Esophagus squamous epithelium (tissue), 5 donors: ENCODE data around the gene RUFY4. TPM values are rescaled to one million over a fixed set of nuclear protein-coding genes. Genes with fewer than 3 reads are reported as not detected.

Source experiments
- DNase-seq: peaks from one replicate; lab custom pipeline; 2025; lab: John Stamatoyannopoulos, UW
- H3K27ac ChIP-seq, 4 donors: fragments of 200-600 bp; sonication (generic); one replicate each; pipeline ENCODE4 v1.5.1; 2016 to 2019; ENCODE audit warnings: mild to moderate bottlenecking in 1 of 4
- H3K27me3 ChIP-seq, 4 donors: fragments of 200-600 bp; sonication (generic); 1 replicate in 3 of 4; 2 replicates in 1 of 4; pipeline versions ENCODE4 v1.5.1 to v1.6.0; 2017 to 2021; ENCODE audit warnings: antibody characterized with exemption in 1 of 4
- H3K36me3 ChIP-seq, 3 donors: fragments of 200-600 bp; sonication (generic); one replicate each; pipeline ENCODE4 v1.5.1; 2016 to 2019
- H3K4me1 ChIP-seq, 3 donors: fragments of 200-600 bp; sonication (generic); one replicate each; pipeline ENCODE4 v1.5.1; 2017 to 2019
- H3K4me3 ChIP-seq, 4 donors: fragments of 200-600 bp; sonication (generic); 1 replicate in 3 of 4; 2 replicates in 1 of 4; pipeline ENCODE4 v1.5.1; 2016 to 2019; ENCODE audit warnings: mild to moderate bottlenecking in 2 of 4, moderate library complexity in 1 of 4
- H3K9me3 ChIP-seq, 3 donors: fragments of 200-600 bp; sonication (generic); one replicate each; pipeline ENCODE4 v1.5.1; 2016 to 2019
- POLR2A ChIP-seq, 4 donors: fragments of 450-650 bp; IDR thresholded peaks; one replicate each; pipeline ENCODE4 v1.6.1; 2017; ENCODE audit warnings: antibody characterized with exemption in 4 of 4, mild to moderate bottlenecking in 4 of 4, moderate library complexity in 3 of 4
- WGBS, 2 donors: methylation state at CpG; one replicate each; pipeline ENCODE4 v1.1.5; 2018; 5-methylcytosine and 5-hydroxymethylcytosine counted together
- intact Hi-C: fragments of 100-400 bp; cut with DNase I; formaldehyde crosslinking; loops from one replicate; pipeline ENCODE4 v1.15.0; 2022
- total RNA-seq, 4 donors: library from RNA; depleted of rRNA; stranded (reverse); fragments of >200 nt; gene quantifications; one replicate each; pipeline ENCODE4 v1.1.0, GENCODE V29; 2016
- TF ChIP-seq, protein P1 (sequence below), 6 experiments: fragments of 450-650 bp in 4 of 6; fragments of 200-600 bp in 2 of 6; sonication (generic) in 2 of 6; IDR thresholded peaks; one replicate each; pipeline ENCODE4 v1.5.1; 2016 to 2019; ENCODE audit warnings: antibody characterized with exemption in 6 of 6, mild to moderate bottlenecking in 4 of 6, moderate library complexity in 4 of 6
- donor health status: DM: yes; HTN: yes; CAD: no.

The RUFY4 gene
- total RNA-seq, 4 donors from 2014 or later = not detected

DNA sequence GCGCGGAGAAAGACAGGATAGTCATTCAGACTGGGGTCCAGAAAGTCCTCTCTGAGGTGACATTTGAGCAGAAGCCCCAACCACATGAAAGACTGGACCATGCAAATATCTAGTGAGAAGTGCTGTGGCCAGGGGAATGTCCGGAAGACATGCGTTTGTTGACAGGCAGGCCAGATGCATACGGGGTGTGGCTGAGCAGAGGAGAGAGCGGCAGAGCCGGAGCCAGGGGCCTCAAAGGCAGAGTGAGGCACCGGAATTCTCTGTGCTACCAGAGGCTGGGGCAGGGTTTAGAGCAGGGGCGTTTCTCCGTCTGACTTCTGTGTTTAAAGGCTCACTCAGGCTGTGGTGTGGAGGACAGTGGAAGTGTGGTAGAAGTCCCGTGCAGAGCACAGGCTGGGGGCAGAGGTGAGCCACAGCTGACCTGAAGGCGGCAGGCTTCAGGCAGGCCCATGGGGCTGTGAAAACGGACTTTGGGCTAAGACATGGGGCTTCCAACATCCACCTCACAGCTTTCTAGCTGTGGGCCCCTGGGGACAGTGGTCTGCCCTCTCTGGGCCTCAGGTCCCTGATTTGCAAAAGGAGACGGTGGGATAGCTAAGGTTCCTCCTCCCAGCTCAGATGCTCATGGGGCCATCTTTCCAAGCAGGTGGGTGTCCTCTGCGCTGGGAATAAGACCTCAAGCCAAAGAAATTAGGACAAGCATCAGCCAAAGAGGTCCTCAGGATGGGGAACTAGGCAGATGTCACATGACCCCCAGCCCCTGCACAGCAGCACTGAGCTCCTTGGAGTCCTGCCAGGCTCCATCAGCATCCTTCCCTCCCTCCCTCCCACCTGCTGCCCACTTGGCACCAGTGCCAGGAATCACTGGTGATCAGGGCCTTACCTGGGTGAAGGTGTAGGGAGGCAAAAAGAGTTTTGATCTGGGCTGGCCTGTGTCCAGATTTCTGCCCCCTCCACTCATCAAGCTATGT, 11.2 kb downstream of the RUFY4 start:
- intact Hi-C loops = no loop called here
- no peak for DNase-seq
- Histone ChIP-seq H3K4me1 (no peaks in the 10 kb centered on the region), H3K36me3 (no peaks in the 10 kb centered on the region), H3K27me3 (no peaks in the 10 kb centered on the region), H3K4me3 (no peak overlapping the region), H3K9me3 (no peaks in the 10 kb centered on the region), H3K27ac (no peak overlapping the region)
- WGBS, 2 donors = 76 to 78% methylated on average over 12 to 13 of the region's 15 CpGs
- TF ChIP-seq POLR2A (IDR thresholded peaks at IDR 0.05) = no peak
- TF ChIP-seq, protein P1, sequence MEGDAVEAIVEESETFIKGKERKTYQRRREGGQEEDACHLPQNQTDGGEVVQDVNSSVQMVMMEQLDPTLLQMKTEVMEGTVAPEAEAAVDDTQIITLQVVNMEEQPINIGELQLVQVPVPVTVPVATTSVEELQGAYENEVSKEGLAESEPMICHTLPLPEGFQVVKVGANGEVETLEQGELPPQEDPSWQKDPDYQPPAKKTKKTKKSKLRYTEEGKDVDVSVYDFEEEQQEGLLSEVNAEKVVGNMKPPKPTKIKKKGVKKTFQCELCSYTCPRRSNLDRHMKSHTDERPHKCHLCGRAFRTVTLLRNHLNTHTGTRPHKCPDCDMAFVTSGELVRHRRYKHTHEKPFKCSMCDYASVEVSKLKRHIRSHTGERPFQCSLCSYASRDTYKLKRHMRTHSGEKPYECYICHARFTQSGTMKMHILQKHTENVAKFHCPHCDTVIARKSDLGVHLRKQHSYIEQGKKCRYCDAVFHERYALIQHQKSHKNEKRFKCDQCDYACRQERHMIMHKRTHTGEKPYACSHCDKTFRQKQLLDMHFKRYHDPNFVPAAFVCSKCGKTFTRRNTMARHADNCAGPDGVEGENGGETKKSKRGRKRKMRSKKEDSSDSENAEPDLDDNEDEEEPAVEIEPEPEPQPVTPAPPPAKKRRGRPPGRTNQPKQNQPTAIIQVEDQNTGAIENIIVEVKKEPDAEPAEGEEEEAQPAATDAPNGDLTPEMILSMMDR (IDR thresholded peaks at IDR 0.05) = no peak

DNA sequence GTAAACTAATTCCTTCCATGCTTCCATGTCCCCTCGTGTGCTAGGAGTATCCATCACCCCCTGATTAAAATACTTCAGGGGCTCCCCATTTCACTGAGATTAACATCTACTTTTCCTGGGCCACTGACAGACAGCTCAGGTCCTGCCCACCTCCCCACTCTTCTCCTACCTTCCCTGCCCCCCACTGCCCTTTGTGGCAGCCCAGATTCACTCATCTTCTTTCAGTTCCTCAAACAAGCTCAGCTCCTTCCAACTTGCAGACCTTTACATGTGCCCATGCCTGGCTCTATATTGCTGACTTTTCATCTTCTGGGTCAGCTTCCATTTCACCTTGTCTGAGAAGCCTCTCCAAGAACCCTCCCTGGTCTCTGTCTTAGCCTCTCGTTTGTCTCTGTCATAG, 12.0 kb downstream of the RUFY4 start:
- DNase-seq = no peak
- H3K27ac ChIP-seq = no peak overlapping the region
- intact Hi-C loops = no loop called here
- H3K9me3 ChIP-seq = no peaks in the 10 kb centered on the region
- no peak overlapping the region for H3K4me3 ChIP-seq
- H3K27me3 ChIP-seq = no peaks in the 10 kb centered on the region
- WGBS, 2 donors = 72 to 89% methylated on average over 2 of the region's 2 CpGs
- no peaks in the 10 kb centered on the region for H3K4me1 ChIP-seq
- TF ChIP-seq, protein P1 (IDR thresholded peaks at IDR 0.05) = no peak
- no peak for TF ChIP-seq POLR2A (IDR thresholded peaks at IDR 0.05)
- no peaks in the 10 kb centered on the region for H3K36me3 ChIP-seq

DNA sequence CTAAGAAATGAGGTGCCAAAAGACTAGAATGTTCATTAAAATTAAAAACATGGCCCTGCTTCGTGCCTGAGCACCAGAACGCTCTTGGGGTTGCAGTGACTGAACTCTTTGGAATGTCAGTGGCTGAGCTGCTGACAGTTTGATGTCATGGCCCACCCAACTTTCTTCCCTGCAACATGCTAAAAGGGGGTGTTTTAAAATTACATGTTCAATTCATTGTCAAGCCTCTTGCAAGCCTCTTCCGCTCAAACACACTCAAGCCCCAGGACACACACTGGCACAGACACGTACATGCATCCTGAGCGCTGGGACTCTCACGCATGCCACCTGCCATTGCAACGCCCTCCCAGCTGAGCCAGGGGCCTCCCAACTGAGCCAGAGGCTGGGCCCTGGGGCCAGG, 12.6 kb downstream of the RUFY4 start:
- Histone ChIP-seq H3K4me1 (no peaks in the 10 kb centered on the region), H3K36me3 (no peaks in the 10 kb centered on the region), H3K9me3 (peaks cover 0 to 4% (median 2%) of the 10 kb centered on the region in 3 donors), H3K27me3 (no peaks in the 10 kb centered on the region), H3K27ac (no peak overlapping the region), H3K4me3 (no peak overlapping the region)
- TF ChIP-seq POLR2A (IDR thresholded peaks at IDR 0.05) = no peak
- 79 to 80% methylated on average over 6 to 7 of the region's 7 CpGs for WGBS, 2 donors
- DNase-seq = no peak
- intact Hi-C loops = no loop called here

DNA sequence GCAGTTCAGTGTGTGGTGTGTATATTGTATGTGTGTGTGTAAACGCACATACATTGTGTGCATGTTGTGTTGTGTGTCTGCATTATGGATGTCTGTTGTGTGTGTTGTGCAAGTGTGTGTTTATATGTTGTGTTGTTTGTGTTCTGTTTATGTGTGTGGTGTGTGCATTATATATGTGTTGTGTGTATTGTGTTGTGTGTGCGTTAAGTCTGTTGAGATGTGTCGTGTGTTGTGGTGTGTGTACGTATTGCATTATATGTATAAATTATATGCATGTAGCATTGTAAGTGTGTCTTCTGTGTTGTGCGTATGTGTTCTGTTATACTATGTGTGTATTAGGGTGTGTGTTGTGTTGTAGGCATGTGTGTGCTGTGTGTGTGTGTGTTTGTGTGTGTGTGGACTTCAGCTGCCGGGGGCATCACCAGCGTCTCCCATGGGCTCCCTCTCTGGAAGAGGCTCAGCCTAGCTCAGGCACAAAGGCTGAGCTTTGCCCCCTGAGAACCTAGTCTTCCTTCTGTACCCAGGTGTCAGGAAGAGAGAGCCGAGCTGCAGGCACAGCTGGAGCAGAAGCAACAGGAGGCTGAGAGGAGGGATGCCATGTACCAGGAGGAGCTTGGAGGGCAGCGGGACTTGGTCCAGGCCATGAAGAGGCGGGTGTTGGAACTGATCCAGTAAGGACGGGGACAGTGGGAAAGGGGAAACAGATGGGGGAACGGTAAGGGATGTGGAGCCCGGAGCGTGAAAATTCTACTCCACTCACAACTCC, 13.7 kb downstream of the RUFY4 start:
- intact Hi-C loops = no loop called here
- 73 to 79% methylated on average over 11 of the region's 14 CpGs for WGBS, 2 donors

DNA sequence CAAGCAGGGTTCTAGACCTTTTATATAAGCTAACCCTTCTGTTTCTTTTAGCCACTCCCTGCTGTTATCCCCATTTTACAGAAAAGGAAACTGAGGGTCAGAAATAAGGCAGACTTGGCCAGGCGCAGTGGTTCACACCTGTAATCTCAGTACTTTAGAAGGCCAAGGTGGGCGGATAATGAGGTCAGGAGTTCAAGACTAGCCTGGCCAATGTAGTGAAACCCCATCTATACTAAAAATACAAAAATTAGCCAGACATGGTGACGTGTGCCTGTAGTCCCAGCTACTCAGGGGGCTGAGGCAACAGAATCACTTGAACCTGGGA, 14.3 kb downstream of the RUFY4 start:
- Histone ChIP-seq H3K27me3 (no peaks in the 10 kb centered on the region), H3K36me3 (no peaks in the 10 kb centered on the region), H3K27ac (no peak overlapping the region), H3K4me1 (no peaks in the 10 kb centered on the region), H3K9me3 (peaks cover 0 to 15% (median 4%) of the 10 kb centered on the region in 3 donors), H3K4me3 (no peak overlapping the region)
- intact Hi-C loops = no loop called here
- 78 to 90% methylated on average over 3 of the region's 3 CpGs for WGBS, 2 donors
- TF ChIP-seq POLR2A (IDR thresholded peaks at IDR 0.05) = no peak
- TF ChIP-seq, protein P1 (IDR thresholded peaks at IDR 0.05) = no peak
- DNase-seq = no peak

More for the DNA sequence above, 13.7 kb downstream of the RUFY4 start:
- Histone ChIP-seq H3K27ac (no peak overlapping the region), H3K4me3 (no peak overlapping the region), H3K4me1 (no peaks in the 10 kb centered on the region), H3K36me3 (no peaks in the 10 kb centered on the region), H3K27me3 (no peaks in the 10 kb centered on the region), H3K9me3 (peaks cover 0 to 15% (median 4%) of the 10 kb centered on the region in 3 donors)
- TF ChIP-seq, protein P1 (IDR thresholded peaks at IDR 0.05) = no peak
- TF ChIP-seq POLR2A (IDR thresholded peaks at IDR 0.05) = no peak
- DNase-seq = no peak
